Inflammatory macrophage treated with lipopolysaccharide for 4 hours (primary cell): ENCODE data around the gene ALDH1B1.
"Not testable (repeated sequence)": the region's sequence is repeated elsewhere in the genome, so short reads cannot be mapped to it uniquely, and the experiment has no call there.

Source experiments
- DNase-seq: peaks from one replicate; pipeline ENCODE4 v3.0.0-alpha.2; 2020

Gene ALDH1B1

DNA sequence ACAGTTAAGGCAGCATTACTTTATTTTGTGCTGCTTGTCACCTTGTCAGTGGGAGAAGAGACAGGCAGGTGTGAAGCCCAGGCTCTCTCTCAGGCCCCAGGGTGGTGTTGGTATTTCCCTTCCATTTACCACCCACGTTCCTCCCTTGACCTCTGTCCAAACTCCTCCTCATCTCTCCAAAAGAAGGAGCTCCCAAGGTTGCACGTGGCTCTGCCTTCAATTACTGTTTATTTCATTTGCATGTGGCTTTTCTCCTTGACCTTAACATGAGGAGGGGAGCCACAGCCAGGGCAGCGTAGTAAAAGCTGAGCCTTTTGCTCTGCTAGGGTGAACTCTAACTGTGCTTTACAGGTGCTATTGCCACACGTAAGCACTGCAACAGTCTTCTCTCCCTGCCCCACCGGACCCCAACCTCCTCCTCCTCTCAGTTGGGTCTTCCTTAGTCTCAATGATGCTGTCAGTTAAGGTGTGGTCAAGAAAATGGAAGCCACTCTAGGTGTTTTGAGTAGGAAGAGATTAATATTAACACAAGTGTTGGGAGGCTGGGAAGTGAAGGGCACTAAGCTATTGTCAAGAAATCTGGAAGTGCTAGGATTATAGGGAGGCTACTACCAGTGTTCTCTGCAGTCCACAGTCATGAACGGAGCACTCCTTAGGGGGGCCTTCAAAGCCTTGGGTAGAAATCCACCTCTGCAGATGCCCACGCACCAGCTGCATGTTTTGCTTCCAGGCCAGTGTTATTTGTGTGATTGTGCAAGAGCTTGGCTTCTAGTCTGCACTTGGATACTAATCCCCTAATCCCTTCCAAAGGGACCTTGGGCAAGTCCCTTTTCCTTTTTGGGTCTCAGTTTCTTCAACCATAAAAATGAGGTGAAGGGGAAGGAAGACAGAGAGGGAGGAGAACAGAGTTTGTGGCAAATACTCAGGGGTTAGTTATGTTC, 3.9 kb upstream of the ALDH1B1 start:
- no peak for DNase-seq

DNA sequence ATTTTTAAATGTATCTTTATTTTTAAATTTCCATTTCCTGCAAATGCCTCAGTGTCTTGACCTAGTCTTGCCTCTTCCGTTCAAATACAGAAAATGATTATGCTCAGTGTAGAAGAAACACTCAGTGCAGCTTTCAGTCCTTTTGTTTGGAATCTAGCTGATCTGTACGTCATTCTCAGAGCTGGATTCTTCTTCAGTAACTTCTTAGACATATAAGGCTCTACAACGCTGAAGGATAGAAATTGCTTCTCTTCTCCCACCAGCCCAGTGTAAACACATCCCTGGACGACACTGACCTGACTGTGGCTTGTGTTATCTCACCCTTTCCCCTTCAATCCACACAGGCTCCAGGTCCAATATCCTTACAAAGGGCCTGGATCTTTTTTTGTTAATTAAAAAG, 3.2 kb upstream of the ALDH1B1 start:
- DNase-seq = no peak

DNA sequence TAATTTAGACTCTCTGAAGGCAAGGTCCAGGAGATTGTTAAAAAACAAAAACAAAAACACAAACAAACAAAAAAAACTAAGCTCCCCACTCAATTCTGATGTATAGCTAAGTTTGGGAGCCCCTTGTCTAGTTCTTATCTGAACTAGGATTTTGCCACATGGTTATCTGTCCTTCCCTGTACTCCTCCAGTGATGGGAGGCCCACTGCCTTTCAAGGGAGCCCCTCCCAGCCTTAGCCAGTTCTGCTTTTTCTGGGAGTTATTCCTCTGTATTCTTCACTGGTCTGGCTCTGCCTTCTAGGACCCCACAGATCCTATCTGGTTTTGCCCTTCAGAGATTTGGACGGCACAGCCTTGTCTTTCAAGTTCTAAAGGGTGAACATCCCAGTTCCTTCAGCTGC, 2.1 kb upstream of the ALDH1B1 start:
- no peak for DNase-seq

DNA sequence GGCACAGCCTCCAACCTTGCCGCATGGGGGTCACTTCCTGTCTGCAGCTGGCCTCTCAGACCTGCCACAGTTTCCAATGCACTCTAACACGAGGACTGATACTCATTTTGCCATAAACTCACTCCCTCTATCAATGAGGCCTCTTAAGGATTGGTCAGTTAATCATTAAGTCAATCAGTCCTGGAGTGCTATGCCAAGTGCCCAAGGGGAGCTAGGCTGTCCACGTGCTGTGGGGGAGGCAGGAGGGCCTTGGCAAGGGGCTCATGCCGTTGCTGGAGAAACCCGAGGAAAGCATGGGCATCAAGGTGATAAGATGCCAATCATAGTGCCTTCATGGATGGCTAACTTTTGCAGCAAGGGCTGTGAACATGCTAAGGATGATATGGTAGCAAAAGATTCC, 1.7 kb upstream of the ALDH1B1 start:
- DNase-seq = no peak

DNA sequence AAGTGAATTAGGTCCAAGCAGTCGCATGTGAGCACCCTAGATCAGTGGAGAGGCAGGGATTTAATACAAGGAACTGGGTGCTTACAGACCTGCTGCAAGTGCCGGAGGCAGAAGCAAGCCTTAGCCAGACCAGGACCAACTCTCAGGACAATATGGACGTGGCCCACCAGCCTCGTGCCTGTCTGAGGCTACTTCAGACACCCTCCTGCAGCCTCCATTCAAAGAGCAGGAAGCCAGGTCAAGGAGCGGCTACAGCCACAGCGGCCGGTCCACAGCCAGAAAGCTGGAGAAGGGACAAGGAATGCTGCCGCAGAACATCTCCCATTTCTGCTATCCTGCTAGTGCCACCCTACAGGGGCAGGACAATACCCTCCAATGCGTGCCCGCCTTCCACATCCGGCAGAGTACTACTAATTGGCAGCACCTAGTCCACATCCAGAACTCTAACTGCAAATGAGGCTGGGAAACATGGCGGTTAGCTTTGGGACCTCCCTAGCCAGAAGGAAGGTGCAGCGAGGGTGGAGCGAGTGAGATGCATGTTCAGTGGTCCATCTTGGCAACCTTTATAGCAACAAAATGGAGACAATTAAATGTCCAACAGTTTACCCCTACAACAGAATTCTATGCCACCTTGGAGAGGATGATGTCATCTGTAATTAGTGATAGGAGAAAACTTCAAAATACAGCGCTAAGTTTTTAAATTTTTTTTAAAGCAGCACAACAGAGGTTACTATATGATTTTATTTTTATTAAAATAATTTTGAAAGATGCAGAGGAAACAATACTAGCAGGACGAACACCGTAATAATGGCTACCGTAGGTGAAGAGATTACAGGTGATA, 1.0 kb upstream of the ALDH1B1 start:
- no peak for DNase-seq

DNA sequence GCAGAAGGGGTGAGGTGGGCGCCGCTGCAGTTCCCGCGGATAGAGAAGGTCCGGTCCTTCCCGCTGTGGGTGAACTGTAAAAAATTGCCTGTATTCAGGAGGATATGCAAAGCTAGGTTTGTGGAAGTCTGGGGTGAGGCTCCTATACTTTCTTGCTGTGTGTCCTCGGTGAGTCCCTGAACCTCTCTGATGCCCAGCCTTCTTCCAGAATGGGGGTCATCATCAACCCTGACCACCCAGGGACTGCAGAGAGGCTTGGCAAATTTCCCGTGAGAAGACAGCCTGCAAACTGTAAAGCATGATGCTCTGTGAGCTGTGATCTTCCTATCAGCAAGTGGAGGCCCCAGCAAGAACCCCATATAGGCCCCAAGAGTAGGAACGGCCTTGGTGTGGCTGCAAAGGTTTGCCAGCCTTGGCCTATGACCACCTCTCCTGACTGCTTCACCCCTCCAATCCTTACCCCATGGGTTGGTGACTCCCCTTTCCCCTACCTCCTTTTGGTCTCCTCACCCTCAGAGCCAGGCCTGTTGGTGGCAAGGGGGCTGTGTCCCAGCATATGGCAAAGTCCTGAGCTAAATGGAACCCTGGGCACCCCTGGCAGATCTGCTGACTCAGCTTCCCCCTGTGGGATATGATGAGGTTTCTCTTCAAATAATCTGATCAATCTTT, 760 bp downstream of the ALDH1B1 start:
- no peak for DNase-seq

DNA sequence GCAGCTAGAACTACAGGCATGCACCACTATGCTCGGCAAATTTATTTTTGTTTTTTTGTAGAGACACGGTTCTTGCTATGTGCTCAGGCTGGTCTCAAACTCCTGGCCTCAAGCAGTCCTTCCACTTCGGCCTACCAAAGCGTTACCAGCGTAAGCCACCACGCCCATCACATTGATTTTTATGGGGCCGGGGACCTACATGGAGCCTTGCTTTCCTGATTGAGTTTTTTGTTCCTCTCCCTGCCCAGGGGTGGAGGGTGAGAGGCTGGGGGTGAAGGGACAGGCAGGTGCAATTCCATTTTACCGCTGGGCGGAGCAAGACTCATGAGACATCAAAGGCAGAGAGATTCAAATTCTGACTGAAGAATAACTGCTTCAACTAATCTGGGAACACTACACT, 1.9 kb downstream of the ALDH1B1 start:
- DNase-seq = no peak

DNA sequence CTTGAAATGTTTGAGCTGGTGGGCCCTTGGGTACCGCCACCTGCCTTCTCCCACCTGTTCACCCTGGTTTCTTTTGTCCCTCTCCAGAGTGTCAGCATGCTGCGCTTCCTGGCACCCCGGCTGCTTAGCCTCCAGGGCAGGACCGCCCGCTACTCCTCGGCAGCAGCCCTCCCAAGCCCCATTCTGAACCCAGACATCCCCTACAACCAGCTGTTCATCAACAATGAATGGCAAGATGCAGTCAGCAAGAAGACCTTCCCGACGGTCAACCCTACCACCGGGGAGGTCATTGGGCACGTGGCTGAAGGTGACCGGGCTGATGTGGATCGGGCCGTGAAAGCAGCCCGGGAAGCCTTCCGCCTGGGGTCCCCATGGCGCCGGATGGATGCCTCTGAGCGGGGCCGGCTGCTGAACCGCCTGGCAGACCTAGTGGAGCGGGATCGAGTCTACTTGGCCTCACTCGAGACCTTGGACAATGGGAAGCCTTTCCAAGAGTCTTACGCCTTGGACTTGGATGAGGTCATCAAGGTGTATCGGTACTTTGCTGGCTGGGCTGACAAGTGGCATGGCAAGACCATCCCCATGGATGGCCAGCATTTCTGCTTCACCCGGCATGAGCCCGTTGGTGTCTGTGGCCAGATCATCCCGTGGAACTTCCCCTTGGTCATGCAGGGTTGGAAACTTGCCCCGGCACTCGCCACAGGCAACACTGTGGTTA, 3.3 kb downstream of the ALDH1B1 start:
- no peak for DNase-seq

DNA sequence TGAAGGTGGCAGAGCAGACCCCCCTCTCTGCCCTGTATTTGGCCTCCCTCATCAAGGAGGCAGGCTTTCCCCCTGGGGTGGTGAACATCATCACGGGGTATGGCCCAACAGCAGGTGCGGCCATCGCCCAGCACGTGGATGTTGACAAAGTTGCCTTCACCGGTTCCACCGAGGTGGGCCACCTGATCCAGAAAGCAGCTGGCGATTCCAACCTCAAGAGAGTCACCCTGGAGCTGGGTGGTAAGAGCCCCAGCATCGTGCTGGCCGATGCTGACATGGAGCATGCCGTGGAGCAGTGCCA, 3.8 kb downstream of the ALDH1B1 start:
- DNase-seq = no peak

DNA sequence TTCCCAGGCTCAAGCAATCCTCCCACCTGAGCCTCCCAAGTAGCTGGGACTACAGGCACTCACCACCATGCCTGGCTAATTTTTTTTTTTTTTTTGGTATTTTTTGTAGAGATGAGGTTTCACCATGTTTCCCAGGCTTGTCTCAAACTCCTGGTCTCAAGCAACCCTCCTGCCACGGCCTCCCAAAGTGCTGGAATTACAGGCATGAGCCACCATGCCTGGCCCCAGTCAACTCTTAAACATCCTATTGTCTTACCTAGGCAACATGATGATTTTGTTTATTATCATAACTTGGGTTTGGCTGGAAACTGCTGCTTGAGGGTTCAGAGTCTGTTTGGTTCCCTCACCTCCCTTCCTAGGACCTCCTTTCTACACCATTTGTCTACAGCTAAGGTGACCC, 6.7 kb downstream of the ALDH1B1 start:
- DNase-seq = not testable (repeated sequence)

DNA sequence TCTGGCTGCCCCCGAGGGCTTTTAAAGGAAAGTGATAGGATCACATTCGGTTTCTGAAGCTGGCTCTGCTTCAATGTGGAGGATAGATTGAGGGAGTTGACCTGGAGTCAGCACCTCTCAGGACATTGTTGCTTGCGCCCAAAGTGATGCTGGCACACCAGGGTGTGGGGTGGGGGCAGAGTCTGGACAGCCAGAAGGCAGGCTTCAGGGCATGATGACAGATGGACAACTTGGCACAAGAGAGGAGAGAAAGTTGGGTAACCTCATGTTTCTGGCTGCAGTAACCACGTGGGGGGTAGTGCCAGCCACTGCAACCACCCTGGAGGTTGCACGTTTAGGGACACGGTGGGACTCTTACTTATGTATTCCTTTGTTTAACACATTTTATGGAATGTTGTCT, 9.5 kb downstream of the ALDH1B1 start:
- no peak for DNase-seq

DNA sequence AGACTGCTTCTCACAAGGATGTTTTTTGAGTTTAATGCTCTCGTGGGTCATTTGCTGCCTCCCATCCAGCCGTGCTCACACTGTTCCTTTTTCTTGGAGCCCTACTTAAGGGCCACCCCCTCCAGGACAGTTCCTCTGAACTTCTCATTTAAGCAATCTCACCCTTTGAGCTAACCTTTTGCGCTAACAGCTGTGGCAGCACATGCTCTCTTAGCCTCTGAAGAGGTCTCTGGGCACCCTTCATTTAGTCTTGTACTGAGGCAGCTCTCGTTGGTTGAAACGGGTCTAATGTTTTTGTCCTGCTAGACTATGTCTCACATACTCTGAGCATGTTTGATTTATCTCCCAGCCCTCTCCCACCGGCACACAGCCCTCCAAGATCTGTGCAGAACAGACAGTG, 11.8 kb downstream of the ALDH1B1 start:
- DNase-seq = no peak

DNA sequence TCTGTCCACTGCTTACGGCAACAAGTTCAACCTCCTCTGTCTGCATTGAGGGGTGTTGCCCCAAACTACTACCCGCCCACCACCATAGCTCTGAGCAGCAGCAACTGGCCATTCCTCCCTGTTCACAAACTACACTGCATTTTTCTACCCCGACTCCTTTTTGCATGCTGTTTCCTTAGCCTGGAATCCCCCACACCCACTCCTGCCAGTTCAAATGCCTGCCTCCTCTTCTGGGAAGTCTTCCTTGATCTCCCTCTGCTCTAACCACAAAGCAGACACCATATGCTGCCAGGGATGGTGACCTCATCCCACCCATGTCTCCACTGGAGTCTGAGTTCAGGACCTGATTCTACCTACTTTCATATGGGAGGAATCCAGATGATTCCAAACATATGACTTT, 13.3 kb downstream of the ALDH1B1 start:
- peak; percentile 22 for DNase-seq

DNA sequence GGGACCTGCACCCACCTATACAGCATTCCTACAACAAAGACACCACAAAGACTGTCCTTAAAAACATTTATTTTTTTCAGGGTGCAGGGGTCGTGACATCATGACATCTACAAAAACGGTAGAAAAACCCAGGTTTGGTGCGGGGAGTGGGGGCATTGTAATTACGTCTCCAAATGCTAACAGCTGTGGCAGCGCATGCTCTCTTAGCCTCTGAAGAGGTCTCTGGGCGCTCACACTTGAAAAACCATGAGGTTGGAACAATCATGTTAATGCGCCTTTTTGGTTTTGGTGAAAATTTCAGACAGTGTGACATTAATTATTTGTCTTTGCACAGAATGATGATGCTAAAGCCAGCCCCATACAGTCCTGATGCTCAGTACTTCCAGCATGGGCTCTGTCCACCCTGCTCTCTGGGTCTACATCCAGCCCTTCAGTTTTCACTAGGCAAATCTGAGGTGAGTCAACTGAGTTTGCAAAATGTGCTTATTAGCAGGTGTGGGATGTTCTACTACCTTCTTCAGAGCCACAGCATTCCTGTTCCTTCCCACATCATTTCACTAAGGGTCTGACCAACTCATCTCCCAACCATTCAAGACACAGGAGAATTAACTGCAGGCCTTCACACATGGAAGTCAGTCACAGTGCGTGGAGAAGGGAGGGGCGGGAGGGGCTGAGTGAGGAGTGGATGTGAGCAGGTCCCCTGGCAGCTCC, 14.1 kb downstream of the ALDH1B1 start:
- no peak for DNase-seq

DNA sequence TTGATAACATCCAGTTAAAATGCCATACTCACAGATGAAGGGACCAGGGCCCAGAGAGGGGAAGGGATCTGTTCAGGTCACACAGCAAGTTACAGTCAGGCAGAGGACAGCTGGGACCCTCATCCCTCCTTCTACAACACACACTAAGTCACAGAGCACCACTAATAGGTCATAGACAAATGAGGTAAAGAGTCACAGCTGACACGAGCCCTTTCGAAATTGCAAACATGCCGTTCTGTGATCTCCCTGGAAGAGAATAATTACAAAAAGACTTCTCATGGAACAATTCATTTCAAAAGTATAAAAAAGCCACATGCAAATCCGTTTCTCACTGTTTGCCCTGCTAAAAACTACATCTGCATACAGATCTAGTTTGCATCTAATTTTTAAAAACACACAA, 16.2 kb downstream of the ALDH1B1 start:
- no peak for DNase-seq

DNA sequence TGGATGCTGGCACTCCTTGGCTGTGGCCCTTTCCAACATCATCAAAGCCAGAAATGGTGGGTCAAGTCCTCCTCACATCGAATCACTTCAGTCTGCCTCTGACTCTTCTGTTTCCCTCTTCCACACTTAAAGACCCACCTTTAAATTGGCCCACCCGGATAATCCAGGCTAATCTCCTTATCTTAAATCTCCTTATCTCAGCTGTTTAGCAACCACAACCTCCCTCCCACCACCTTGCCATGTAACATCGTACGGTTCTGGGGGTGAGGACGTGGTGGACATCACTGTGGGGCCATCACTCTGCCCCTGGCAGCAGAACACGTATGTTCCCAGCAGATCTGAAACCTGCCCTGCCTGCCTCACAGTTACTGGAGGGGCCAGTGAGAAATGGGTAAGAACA, 20.2 kb downstream of the ALDH1B1 start:
- DNase-seq = no peak

DNA sequence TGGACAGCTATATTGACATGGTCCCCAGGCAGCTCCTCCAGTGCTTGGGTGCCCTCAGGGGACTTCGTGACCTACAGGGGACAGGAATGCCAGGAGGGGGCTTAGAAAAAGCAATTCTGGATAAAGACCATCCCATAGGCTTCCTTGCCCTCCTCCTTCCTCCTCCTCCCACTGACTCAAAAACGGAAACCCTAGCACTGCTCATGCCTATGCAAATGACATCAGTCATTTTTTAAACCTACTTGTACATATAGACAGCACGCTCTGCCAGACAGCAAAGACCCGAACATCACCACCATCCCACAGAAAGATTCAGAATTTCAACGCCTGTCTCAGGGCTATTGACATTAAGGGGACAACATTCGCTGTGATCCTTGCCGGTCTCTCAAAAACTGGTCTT, 20.8 kb downstream of the ALDH1B1 start:
- no peak for DNase-seq

DNA sequence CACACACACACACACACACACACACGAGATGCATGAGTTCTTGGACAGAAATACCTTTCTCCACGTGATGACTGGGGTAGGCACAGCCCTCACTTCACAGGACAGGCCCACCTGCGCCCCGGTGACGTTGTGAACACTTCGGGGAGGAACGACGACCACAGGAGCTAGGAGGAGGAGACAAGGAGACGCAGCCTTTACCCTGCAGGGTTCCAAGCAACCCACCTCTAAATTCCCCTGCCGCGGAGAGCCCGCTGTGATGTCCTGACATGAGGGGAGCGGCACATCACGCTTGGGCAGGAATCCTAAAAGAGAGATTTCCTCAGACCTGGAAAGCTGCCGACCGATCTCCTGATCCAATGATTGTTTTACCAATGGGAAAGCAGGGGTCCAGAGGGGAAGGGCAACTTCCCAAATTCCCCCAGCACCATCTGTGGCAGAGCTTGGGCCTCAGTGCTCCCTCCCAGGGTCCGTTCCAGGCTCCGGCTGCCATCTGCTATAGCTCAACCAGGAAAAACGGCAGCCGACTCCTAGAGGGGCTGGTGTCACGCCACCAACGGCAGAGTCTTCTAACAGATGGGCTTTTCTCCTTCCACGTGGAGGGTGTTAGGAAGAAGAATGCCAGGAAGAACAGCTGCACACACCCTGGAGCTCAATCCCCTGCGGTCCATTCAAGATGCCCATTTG, 21.7 kb downstream of the ALDH1B1 start:
- DNase-seq = no peak

DNA sequence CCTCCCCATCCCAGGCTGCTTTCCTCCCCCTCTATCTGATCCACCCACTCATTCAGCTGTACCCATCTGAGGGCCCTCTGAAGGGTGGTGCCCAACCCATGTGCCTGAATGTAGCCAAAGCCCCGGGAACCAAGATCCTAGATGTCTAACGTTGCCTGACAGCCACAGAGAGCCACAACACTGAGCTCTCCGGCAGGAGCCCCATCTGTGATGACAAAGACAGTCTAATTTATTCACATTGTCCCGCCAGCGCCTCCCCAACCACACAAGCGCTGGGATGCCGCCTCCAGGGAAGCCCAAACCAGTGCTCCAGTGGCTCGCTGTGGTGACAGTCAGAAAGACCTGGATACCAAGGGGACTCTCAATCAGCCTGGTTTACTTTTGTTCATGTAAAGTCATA, 23.4 kb downstream of the ALDH1B1 start:
- DNase-seq = no peak

DNA sequence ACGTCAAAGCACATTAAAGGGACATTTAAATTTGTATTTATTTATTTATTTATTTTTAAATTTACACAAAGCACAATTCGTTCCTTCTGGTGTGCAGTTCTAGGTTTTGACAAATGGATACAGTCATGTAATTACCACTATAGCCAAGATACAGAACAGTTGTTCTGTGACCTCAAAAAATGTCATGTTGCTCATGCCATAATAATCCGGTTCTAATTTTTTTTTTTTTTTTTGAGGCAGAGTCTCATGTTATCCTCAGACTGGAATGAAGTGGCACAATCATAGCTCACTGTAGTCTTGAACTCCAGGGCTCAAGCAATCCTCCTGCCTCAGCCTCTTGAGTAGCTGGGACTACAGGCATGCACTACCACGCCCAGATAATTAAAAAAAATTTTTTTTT, 24.0 kb downstream of the ALDH1B1 start:
- no peak for DNase-seq

DNA sequence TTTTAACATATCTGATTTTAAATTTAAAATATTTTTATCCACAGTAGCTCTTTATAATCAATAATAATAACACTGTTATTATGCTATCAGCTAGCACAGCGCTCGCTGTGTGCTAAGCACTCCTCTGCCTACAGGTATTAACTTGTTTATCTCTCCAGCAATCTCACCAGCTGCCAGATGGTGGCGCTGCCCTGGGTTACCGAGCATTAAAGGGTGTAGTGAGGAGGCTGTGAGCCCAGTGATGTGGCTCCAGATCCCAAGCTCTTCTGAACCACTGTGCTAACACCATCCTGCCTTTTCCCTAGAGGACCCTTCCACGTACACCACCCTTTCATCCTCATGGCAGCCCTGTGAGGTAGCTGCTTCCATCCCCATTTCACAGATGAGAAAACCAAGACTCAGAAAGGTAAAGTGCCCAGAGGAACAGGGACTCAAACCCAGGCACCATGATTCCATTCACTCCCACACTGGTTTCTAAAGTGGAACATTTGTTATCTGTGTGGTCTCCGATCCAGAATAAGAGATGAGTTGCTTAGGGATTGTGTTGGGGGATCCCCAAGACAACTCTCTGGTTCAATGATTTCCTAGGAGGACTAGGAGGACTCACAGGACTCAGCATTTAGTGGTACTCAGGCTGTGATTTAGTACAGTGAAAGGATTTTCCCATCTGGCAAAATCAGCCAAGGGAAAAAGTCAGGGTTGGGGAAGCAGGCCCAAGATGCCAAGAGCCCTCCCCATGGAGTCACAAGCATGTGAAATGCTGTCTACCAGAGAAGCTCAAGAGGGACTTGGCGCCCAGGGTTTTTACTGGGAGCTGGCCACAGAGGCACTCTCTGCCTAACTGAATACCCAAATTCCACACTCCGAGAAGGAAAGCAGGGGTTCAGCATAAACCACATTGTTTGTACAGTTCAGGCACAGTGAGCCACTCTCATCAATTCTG, 24.8 kb downstream of the ALDH1B1 start:
- DNase-seq = peak; percentile 20
